GM21526 (cell line): Measurements from ENCODE around the gene SLC6A9.

Experiments used
- ATAC-seq: cut with Tn5 transposase; IDR thresholded peaks from one replicate; pipeline ENCODE4 v1.9.1; 2021; ENCODE audit warnings: moderate library complexity; ENCODE audit not compliant: unreplicated experiment, low FRiP score

SLC6A9 gene

GRCh38 chr1:43973981-43974442 lies 57.2 kb downstream of the SLC6A9 start:
- ATAC-seq, result no peak

GRCh38 chr1:43971336-43971980 lies 59.8 kb downstream of the SLC6A9 start:
- no peak for ATAC-seq

DNA sequence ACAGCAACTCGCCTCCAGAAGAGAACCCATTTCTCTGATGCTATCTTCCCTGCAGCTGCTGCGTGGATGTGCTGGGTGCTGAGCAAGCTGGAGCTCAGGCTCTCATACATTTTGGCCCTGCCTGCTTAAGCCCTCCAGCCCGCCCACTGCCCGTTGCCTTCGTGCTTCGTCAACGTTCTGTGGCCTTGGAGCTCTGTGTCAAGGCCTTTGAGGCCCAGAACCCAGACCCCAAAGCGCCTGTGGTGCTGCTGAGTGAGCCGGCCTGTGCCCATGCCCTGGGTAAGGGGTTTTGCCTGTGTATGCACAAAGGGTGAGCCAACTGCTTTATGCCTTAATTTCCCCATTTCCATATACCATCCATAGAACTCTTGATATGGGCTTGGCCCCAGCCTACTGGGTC lies 60.4 kb downstream of the SLC6A9 start:
- ATAC-seq, result no peak

DNA sequence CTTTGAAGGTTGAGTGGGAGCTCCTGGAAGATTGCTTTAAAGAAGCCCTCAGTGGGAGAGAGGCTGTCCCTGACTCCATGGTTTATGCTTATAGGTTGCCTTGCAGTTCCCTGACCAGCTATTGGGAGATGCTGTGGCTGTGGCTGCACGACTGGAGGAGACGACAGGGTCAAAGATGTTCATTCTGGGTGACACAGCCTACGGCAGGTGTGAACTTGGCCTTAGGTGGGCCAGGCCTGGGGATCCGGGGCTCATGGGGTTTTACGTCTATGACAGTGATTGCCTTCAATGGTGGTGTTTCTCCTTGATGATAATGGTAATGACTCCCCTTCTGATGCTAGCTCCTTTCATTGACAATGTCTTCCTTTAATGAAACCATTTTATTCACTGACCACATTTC lies 60.8 kb downstream of the SLC6A9 start:
- ATAC-seq, result no peak

- peak; percentile 73 for ATAC-seq
Observed at GRCh38 chr1:43969746-43970466, 61.4 kb downstream of the SLC6A9 start, which contains the start of gene DPH2. Gene DPH2, plus strand, starts transcription at chr1:43970010. Its CDS starts 166 bp downstream, at chr1:43970176.

GRCh38 chr1:43969416-43969745 lies 61.9 kb downstream of the SLC6A9 start:
- no peak for ATAC-seq

GRCh38 chr1:43968348-43968948 lies 62.8 kb downstream of the SLC6A9 start:
- no peak for ATAC-seq

DNA sequence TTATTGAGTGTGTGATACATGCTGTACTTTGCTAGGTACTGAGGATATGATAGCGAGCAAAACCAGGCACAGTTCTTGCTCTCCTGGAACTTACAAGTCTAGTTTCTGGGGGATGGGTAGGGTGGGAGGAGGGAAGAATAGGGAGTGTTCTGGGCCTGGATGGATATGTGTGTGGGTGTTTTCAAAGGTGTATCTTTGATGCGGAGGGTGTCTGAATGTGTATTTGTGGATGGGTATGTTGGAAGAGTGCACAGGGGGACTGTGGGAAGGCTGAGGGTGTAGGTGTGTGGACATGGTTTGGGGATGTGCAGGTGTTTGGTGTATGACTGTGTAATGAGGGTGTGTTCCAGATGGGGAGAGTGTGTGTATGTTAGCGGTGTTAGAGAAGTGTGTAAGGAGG lies 65.9 kb downstream of the SLC6A9 start:
- no peak for ATAC-seq

DNA sequence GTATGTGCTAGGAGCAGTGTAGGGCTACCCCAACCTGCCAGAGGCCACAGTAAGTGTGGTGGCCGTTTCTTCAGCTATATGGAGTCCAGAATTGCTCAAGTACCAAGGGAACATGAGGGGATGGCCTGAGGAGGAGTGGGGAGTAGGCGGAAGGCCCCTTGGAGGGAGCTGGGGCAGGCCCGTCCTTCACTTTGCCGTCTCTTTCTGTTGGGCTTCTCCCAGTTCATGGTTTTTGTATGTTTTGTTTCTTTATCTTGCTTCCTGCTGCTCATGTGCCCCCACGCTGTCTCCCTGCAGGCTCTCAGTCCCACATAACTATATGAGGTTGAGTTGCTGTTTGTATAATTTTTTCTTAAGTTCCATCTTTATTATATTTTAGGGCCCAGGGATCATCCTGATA lies 67.4 kb downstream of the SLC6A9 start:
- ATAC-seq, result no peak

GRCh38 chr1:43963006-43963405 lies 68.3 kb downstream of the SLC6A9 start:
- ATAC-seq, result no peak

- no peak for ATAC-seq
Observed at GRCh38 chr1:43962324-43962723, 68.9 kb downstream of the SLC6A9 start.

- ATAC-seq, result no peak
Observed at GRCh38 chr1:43961692-43962091, 69.6 kb downstream of the SLC6A9 start.

DNA sequence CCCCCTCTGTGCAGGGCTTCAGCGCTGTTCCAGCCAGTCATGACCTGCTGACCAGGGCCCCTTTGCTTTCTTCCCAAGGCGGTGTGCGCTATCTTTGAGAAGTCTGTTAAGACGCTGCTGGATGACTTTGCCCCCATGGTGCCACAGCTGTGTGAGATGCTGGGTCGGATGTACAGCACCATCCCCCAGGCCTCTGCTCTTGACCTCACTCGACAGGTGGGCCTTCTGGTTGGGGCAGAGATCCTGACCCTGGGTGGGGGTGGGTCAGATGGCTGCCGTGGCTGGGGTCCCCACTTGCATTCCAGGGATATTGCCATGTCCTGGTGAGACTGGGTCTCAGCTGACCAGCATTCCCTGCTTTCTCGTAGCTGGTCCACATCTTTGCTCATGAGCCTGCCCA lies 70.5 kb downstream of the SLC6A9 start:
- ATAC-seq, result no peak

DNA sequence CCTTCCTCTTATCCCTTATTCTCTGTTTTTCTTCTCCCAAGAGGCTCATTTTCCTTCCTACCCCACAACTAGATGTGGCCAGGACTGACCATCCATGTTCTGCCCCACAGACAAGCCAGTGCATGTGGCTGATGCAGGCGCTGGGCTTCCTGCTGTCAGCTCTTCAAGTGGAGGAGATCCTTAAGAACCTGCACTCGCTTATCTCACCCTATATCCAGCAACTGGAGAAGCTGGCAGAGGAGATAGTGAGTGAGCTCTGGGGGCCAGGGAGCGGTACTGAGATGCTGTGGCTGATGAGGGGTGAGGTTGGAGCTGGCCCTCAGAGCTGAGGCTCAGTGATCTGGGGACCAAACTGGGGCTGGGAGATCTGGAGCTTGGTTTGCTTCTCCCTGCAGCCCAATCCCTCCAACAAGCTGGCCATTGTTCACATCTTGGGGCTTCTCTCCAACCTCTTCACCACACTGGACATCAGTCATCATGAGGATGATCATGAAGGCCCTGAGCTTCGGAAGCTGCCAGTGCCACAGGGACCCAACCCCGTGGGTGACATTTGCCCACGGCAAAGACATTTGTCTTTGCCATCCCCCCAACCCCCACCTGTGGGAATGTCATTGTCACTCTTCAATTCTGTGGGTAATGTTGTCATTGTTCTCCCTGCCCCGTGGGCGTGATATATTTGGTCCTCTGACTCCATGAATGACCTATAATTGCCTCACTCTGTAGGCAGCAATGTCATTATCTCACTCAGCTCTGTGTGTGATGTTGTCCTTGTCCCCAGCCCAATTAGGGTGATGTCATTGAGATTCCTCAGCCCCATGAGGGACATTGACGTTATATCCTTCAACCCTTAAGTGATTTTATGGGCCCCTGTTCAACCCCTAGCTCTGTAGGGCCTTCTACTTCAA lies 72.7 kb downstream of the SLC6A9 start:
- ATAC-seq, result no peak

GRCh38 chr1:43957407-43958040 lies 73.7 kb downstream of the SLC6A9 start:
- ATAC-seq, result no peak

- ATAC-seq, result no peak
Observed at GRCh38 chr1:43956234-43956633, 75.0 kb downstream of the SLC6A9 start.

- ATAC-seq, result no peak
Observed at GRCh38 chr1:43954036-43954435, 77.2 kb downstream of the SLC6A9 start.

DNA sequence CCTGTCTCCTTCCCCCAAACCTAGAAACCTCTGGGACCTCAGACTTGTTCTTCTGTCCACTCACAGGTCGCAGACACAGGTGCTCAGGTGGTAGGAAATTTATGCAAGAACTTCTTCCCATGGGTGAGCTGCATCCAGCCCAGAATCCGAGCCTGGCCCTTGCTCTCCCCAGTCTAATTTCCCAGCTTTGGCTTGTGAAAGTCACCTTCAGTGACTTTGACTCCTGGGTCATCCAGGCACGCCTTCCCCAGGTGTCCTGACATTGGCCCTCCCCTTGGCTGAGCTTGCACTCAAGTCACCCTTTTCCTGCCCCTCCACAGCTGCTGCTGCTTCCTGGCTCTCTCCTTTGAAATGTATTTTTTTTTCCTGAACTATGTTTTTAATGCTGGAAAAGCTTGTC lies 77.9 kb downstream of the SLC6A9 start:
- no peak for ATAC-seq

DNA sequence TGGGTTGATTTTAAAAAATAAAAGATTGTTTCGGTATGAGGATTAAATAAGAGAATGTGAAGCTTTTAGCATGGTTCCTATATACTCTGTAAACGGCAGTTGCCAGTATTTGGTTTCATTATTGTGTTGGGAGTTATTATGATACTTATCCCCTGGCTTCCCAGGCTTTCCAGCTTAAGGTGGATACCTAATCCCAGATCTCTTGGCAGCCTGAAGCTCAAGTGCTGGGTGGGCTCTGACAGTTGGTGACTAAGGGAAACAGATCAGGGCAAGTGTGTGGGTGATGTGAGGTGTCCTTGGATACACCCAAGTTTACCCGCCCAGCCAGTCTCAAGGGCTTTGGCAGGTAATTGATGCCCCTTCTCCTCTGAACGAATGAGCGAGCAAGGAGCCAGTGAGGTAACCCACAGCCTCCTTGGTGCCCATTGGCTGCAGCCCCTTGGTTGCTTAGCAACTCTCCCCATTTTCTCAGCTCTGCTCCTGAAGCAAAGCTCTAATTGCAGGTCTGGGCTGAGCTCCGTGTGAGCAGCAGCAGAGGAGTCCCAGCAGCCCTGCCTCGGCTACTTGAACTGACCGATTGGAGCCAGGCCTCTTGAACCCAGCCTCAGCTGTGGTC lies 78.4 kb downstream of the SLC6A9 start:
- ATAC-seq, result no peak
